ENCODE measurements around the gene PAX5.

Gene PAX5

GRCh38 chr9:36966371-36967097 lies 67.5 kb downstream of the PAX5 start:
- Histone ChIP-seq H3K27me3 (ENCODE audit: control insufficient read depth, insufficient read depth, low read length) (no peaks in the 10 kb centered on the region), H3K9me3 (ENCODE audit: control insufficient read depth, insufficient read depth, low read depth, low read length) (no peaks in the 10 kb centered on the region), H3K36me3 (ENCODE audit: control insufficient read depth, insufficient read depth, low read length) (no peaks in the 10 kb centered on the region), H3K27ac (ENCODE audit: low read depth, low read length) (no peak overlapping the region), H3K4me1 (ENCODE audit: control insufficient read depth, insufficient read depth, low read length) (peaks cover 9% of the 10 kb centered on the region), H3K9ac (ENCODE audit: low read length) (no peak overlapping the region), H3K4me3 (ENCODE audit: low read depth, low read length) (no peak overlapping the region)

- Histone ChIP-seq H3K4me3 (ENCODE audit: low read depth, low read length) (no peak overlapping the region), H3K27me3 (ENCODE audit: control insufficient read depth, insufficient read depth, low read length) (no peaks in the 10 kb centered on the region), H3K36me3 (ENCODE audit: control insufficient read depth, insufficient read depth, low read length) (no peaks in the 10 kb centered on the region)
These were observed 69.3 kb downstream of the PAX5 start for GRCh38 chr9:36964791-36965190.

DNA sequence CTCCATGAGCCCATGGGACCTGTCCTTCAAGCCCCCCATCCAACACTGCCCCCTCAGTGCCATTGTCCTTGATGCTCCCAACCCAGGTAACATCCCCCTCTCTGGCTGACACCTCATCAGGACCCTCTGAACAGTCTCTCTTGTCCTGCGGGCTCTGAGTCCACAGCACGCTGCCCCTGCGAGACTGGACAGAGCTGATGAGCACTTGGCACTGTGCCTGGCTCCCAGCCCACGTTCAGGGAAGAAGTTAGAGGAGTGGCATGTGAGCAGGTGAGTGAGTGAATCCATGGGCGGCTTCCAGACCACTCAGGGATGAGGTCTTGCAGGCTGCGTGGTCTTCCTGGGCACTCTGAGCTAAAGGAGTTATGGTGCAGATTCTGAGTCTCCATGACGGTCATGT lies 70.7 kb downstream of the PAX5 start:
- no peak overlapping the region for H3K9ac ChIP-seq (ENCODE audit: low read length)
- no peak overlapping the region for H3K4me3 ChIP-seq (ENCODE audit: low read depth, low read length)
- no peaks in the 10 kb centered on the region for H3K9me3 ChIP-seq (ENCODE audit: control insufficient read depth, insufficient read depth, low read depth, low read length)
- no peak overlapping the region for H3K27ac ChIP-seq (ENCODE audit: low read depth, low read length)
- peaks cover 5% of the 10 kb centered on the region for H3K4me1 ChIP-seq (ENCODE audit: control insufficient read depth, insufficient read depth, low read length)
- no peaks in the 10 kb centered on the region for H3K36me3 ChIP-seq (ENCODE audit: control insufficient read depth, insufficient read depth, low read length)
- no peaks in the 10 kb centered on the region for H3K27me3 ChIP-seq (ENCODE audit: control insufficient read depth, insufficient read depth, low read length)

More at GRCh38 chr9:36964791-36965190, 69.3 kb downstream of the PAX5 start:
- no peak overlapping the region for H3K9ac ChIP-seq (ENCODE audit: low read length)
- H3K27ac ChIP-seq (ENCODE audit: low read depth, low read length) = no peak overlapping the region
- no peaks in the 10 kb centered on the region for H3K9me3 ChIP-seq (ENCODE audit: control insufficient read depth, insufficient read depth, low read depth, low read length)
- peaks cover 5% of the 10 kb centered on the region for H3K4me1 ChIP-seq (ENCODE audit: control insufficient read depth, insufficient read depth, low read length)

- Histone ChIP-seq H3K4me3 (ENCODE audit: low read depth, low read length) (no peak overlapping the region), H3K4me1 (ENCODE audit: control insufficient read depth, insufficient read depth, low read length) (peaks cover 5% of the 10 kb centered on the region), H3K27ac (ENCODE audit: low read depth, low read length) (no peak overlapping the region), H3K9ac (ENCODE audit: low read length) (no peak overlapping the region), H3K36me3 (ENCODE audit: control insufficient read depth, insufficient read depth, low read length) (no peaks in the 10 kb centered on the region), H3K27me3 (ENCODE audit: control insufficient read depth, insufficient read depth, low read length) (no peaks in the 10 kb centered on the region), H3K9me3 (ENCODE audit: control insufficient read depth, insufficient read depth, low read depth, low read length) (no peaks in the 10 kb centered on the region)
These were observed 71.4 kb downstream of the PAX5 start for GRCh38 chr9:36962691-36963090.

DNA sequence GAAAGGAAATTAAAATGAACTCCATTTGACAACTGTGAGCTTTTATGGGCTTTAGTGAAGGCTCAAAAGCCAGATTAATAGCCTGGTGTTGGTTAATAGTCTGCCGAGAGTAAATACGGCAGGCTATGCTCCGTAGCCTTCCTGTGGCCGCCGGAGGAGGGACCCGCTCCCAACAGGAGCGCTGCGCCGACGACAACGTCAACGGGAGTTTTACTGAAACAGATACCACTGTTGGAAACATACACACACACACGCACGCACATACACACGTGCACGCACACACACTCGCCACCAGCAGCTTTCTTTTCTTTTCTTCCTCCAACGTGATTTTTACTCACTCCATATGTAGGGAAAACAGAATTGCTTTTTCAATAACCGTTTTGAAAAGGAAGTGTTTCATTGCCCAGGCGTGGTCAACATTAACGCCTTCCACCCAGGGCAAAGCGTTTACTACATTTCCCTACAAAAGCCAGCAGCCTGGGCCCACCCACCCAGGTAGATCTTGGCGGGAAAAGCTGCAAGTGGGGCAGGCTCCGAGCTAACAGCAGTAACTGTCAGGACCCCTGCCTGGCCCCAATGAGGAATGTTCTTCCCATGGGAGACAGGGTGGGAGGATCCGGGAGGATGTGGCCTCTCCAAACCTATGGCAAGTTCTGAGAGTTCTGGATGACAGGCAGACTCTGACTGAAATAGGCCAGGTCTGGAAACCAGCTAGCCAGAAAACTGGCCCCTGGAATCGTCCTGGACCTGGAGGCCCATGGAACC lies 72.3 kb downstream of the PAX5 start:
- no peaks in the 10 kb centered on the region for H3K27me3 ChIP-seq (ENCODE audit: control insufficient read depth, insufficient read depth, low read length)
- H3K27ac ChIP-seq (ENCODE audit: low read depth, low read length) = no peak overlapping the region
- no peak overlapping the region for H3K4me3 ChIP-seq (ENCODE audit: low read depth, low read length)
- no peak overlapping the region for H3K9ac ChIP-seq (ENCODE audit: low read length)
- peaks cover 10% of the 10 kb centered on the region for H3K4me1 ChIP-seq (ENCODE audit: control insufficient read depth, insufficient read depth, low read length)
- H3K36me3 ChIP-seq (ENCODE audit: control insufficient read depth, insufficient read depth, low read length) = no peaks in the 10 kb centered on the region
- no peaks in the 10 kb centered on the region for H3K9me3 ChIP-seq (ENCODE audit: control insufficient read depth, insufficient read depth, low read depth, low read length)

GRCh38 chr9:36961051-36961450 lies 73.0 kb downstream of the PAX5 start:
- H3K4me1 ChIP-seq (ENCODE audit: control insufficient read depth, insufficient read depth, low read length) = peaks cover 17% of the 10 kb centered on the region
- no peaks in the 10 kb centered on the region for H3K36me3 ChIP-seq (ENCODE audit: control insufficient read depth, insufficient read depth, low read length)
- no peak overlapping the region for H3K4me3 ChIP-seq (ENCODE audit: low read depth, low read length)
- H3K9ac ChIP-seq (ENCODE audit: low read length) = no peak overlapping the region
- H3K27ac ChIP-seq (ENCODE audit: low read depth, low read length) = no peak overlapping the region
- H3K9me3 ChIP-seq (ENCODE audit: control insufficient read depth, insufficient read depth, low read depth, low read length) = no peaks in the 10 kb centered on the region
- H3K27me3 ChIP-seq (ENCODE audit: control insufficient read depth, insufficient read depth, low read length) = no peaks in the 10 kb centered on the region

DNA sequence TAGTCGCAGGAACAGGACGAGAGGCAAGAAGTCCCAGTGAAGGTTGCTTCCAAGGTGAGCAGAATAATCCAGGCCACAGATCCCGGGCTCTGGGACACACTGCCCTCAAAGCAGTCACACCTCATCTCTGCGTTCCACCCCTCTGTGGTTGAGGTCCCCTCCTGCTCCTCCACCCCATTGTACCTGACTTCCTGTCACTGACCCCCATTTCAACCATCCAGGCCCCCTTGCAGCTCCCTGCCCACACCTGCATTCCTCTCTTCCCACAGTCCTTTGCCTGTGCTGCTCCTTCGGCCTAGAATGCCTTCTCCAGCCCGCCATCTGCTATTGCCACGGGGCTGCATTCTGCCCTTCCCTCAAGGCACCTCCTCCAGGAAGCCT lies 73.5 kb downstream of the PAX5 start:
- Histone ChIP-seq H3K9ac (ENCODE audit: low read length) (no peak overlapping the region), H3K27ac (ENCODE audit: low read depth, low read length) (no peak overlapping the region), H3K36me3 (ENCODE audit: control insufficient read depth, insufficient read depth, low read length) (no peaks in the 10 kb centered on the region), H3K4me3 (ENCODE audit: low read depth, low read length) (no peak overlapping the region), H3K4me1 (ENCODE audit: control insufficient read depth, insufficient read depth, low read length) (peaks cover 20% of the 10 kb centered on the region), H3K27me3 (ENCODE audit: control insufficient read depth, insufficient read depth, low read length) (no peaks in the 10 kb centered on the region), H3K9me3 (ENCODE audit: control insufficient read depth, insufficient read depth, low read depth, low read length) (no peaks in the 10 kb centered on the region)

DNA sequence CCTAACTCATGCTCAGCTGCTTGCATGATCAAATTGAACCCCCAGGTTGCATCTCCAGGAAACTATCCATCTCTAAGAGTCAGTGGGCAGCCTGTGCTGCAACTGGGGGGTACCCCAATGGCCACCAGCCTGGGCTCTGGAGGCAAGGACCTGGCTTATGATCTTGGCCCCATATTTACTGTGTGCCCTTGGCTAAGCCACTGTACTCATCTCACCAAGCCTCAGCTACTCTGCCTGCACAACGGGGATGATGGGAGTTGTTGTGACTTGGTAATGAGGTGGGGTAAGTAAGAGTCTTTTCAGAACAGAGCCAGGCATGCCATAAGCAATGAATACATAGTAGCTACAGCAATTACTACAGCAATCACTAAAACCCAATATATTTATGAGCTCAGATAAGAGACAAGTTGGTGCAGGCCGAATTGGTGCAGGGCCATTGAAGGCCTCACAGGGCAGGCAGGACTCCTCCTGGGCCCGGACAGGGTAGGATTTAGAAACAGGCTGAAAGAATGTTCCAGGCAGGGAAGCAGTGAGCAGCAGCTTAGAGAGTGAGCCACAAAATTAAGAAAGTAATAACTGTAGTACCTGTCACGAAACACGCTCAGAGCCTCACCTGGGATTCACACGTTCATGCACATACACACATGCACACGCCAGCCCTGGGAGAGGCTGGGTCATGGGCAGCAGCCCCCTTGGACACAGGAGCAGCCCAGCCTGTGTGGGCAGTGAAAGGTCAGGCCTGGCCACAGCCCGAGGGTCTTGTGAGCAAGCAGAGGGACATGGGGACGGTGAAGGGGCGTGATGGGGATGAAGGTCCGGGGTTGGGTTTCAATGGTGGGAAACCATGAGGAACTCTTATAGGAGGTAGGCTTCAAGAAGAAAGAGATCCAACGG lies 74.1 kb downstream of the PAX5 start:
- H3K4me1 ChIP-seq (ENCODE audit: control insufficient read depth, insufficient read depth, low read length) = peaks cover 20% of the 10 kb centered on the region
- no peaks in the 10 kb centered on the region for H3K36me3 ChIP-seq (ENCODE audit: control insufficient read depth, insufficient read depth, low read length)
- H3K4me3 ChIP-seq (ENCODE audit: low read depth, low read length) = no peak overlapping the region
- no peaks in the 10 kb centered on the region for H3K9me3 ChIP-seq (ENCODE audit: control insufficient read depth, insufficient read depth, low read depth, low read length)
- H3K9ac ChIP-seq (ENCODE audit: low read length) = no peak overlapping the region
- no peaks in the 10 kb centered on the region for H3K27me3 ChIP-seq (ENCODE audit: control insufficient read depth, insufficient read depth, low read length)
- H3K27ac ChIP-seq (ENCODE audit: low read depth, low read length) = no peak overlapping the region

GRCh38 chr9:36956908-36957307 lies 77.2 kb downstream of the PAX5 start:
- H3K27me3 ChIP-seq (ENCODE audit: control insufficient read depth, insufficient read depth, low read length) = no peaks in the 10 kb centered on the region
- H3K4me3 ChIP-seq (ENCODE audit: low read depth, low read length) = no peak overlapping the region
- H3K4me1 ChIP-seq (ENCODE audit: control insufficient read depth, insufficient read depth, low read length) = peaks cover 19% of the 10 kb centered on the region
- no peaks in the 10 kb centered on the region for H3K9me3 ChIP-seq (ENCODE audit: control insufficient read depth, insufficient read depth, low read depth, low read length)
- no peak overlapping the region for H3K27ac ChIP-seq (ENCODE audit: low read depth, low read length)
- no peak overlapping the region for H3K9ac ChIP-seq (ENCODE audit: low read length)
- no peaks in the 10 kb centered on the region for H3K36me3 ChIP-seq (ENCODE audit: control insufficient read depth, insufficient read depth, low read length)

DNA sequence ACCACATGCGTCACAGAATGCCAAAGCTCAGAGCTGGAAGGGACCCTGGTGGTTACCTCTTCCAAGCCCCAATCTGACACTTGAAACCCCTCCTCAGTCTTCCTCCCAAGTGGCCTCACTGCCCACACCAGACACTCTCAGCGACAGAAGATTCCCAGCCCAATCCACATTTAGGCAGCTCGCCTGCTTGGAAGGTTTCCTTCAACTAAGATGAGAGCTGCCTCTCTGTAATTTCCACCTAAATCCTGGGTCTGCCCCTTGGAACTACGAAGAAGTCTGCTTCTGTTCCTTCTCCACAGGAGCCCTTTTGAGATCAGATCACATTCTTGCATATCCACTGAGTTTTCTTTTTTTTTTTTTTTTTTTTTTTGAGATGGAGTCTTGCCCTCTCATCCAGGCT lies 83.7 kb downstream of the PAX5 start:
- Histone ChIP-seq H3K4me1 (ENCODE audit: control insufficient read depth, insufficient read depth, low read length) (peaks cover 12% of the 10 kb centered on the region), H3K9ac (ENCODE audit: low read length) (no peak overlapping the region), H3K9me3 (ENCODE audit: control insufficient read depth, insufficient read depth, low read depth, low read length) (no peaks in the 10 kb centered on the region), H3K27me3 (ENCODE audit: control insufficient read depth, insufficient read depth, low read length) (no peaks in the 10 kb centered on the region), H3K27ac (ENCODE audit: low read depth, low read length) (no peak overlapping the region), H3K36me3 (ENCODE audit: control insufficient read depth, insufficient read depth, low read length) (no peaks in the 10 kb centered on the region), H3K4me3 (ENCODE audit: low read depth, low read length) (no peak overlapping the region)

- no peaks in the 10 kb centered on the region for H3K27me3 ChIP-seq (ENCODE audit: control insufficient read depth, insufficient read depth, low read length)
- H3K9ac ChIP-seq (ENCODE audit: low read length) = no peak overlapping the region
- no peak overlapping the region for H3K27ac ChIP-seq (ENCODE audit: low read depth, low read length)
- peaks cover 12% of the 10 kb centered on the region for H3K4me1 ChIP-seq (ENCODE audit: control insufficient read depth, insufficient read depth, low read length)
- H3K4me3 ChIP-seq (ENCODE audit: low read depth, low read length) = no peak overlapping the region
- no peaks in the 10 kb centered on the region for H3K9me3 ChIP-seq (ENCODE audit: control insufficient read depth, insufficient read depth, low read depth, low read length)
- no peaks in the 10 kb centered on the region for H3K36me3 ChIP-seq (ENCODE audit: control insufficient read depth, insufficient read depth, low read length)
These were observed 84.6 kb downstream of the PAX5 start for GRCh38 chr9:36949466-36949865.
